Hematopoietic multipotent progenitor cell treated with erythropoietin and hydrocortisone succinate and interleukin-3 and kit ligand, for 8 days (in vitro differentiated cells): ENCODE data around the gene LRRC8E.
"Not testable (repeated sequence)": the region's sequence is repeated elsewhere in the genome, so short reads cannot be mapped to it uniquely, and the experiment has no call there.

Experiments
- DNase-seq: peaks from one replicate; pipeline ENCODE4 v3.0.0-alpha.2; 2015

Gene LRRC8E

DNA sequence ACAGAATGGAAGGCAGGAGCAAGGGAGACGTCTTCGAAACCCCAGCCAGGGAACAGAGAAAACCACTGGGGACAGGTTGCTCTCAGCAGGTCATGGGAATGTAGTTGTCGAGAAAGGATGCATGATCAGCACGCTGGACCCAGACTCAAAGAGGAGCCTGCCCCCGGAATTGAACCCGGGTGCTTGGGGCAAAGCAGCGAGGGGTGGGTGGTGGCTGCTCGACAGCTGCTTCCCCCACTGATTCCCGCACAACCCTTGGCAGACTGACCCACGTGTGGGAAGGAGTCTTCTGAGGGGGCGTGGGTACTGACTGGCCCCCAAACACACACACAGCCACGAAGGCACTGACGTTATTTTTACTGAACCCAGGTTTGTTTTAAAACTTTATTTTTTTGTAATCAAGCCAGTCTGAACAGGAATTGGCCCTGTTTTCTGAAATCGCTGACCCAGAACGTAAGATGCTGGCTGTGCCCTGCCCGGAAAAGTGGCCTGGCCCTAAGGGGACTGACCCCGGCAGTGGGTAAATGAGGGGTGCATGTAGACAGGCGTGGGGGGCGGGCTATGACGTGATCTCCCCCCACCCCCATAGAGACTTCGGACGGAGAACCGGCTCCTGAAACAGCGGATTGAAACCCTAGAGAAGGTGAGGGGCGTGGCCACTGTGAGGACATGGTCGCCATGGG is 32.7 kb upstream of the LRRC8E start:
- no peak for DNase-seq

DNA sequence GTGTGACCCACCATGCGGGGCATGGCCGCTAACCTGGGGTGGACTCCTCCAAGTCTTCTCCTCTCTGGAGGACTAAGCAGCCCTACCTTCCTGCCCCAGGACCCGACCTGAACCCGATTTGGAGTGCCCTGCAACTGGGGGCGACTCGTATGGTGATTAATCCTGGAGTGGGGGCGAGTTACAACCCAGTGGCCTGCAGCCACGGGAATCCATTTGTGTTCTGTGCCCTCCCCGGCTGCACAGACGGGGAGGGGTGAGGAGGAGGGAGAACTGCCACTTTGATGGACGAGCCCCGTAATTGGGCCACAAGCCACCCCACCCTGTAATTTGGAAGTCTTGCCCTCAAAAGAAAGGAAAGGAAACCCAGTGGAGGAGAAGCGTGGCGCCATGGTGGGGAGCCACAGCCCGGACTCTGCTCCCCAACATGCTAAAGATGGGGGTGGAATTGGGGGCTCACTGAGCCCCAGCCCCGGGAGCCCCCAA is 32.2 kb upstream of the LRRC8E start:
- DNase-seq, result no peak

DNA sequence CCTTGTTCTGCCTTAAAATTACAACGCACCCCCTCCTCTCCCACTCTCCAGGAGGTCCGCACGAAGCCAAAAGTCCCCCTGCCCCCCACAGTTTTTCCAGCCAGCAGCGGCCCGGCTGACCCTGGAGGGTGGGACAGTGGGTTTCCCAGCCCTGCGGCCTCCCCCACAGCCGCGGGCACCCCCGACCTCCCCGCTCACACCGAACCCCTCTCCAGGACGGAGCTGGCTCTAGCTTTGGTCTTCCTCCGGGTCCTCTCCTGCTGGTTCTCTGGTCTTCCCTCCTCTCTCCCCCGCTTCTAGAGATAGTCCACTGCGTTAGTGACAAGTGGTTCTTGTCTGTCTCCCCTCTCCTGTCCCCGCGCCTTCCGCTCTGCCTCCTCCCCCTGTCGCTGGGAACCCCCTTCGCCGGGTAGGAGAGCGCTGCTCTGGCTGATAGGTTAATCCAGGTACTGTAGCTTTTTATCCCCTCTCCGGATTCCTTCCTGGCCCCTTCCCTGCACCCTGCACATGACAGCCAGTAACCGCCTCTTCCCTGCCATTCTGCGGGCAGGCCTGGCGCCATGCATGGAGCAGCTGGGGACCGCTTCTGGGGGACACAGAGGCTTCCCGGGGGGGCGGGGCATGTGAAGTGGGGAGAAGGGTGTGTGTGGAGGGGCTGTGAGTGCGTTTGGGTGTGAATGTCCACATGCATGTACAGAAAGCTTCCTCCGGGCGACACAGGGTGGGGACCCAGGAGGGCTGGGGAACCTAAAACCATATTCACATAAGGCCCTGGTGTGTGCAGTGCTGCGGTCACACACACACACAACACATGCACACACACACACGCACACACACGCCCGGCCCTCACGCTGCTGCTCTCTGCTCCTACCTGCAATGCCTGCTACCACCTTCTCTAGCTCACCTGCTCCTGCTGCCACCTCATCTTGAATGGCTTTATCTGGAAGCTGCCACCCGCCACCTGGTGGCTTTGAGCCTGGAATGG is 31.3 kb upstream of the LRRC8E start:
- DNase-seq, result no peak

DNA sequence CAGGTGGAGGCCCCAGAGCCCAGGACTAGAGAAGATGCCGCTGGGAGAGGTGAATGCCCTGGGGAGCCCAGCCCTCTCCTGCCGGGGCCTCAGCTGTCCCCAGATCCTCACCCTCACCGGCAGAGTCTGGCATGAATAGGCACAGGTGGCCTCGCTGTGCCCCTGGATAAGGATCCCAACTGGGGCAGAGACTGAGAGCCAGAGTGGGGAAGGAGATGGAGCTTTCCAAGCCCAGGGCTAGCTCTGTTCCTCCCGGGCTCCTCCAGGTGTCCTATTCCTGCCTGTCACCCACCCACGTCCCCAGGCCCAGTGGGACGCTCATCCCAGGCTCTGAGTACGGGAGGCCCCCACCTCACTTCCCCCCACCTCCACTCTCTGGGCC is 30.6 kb upstream of the LRRC8E start:
- no peak for DNase-seq

DNA sequence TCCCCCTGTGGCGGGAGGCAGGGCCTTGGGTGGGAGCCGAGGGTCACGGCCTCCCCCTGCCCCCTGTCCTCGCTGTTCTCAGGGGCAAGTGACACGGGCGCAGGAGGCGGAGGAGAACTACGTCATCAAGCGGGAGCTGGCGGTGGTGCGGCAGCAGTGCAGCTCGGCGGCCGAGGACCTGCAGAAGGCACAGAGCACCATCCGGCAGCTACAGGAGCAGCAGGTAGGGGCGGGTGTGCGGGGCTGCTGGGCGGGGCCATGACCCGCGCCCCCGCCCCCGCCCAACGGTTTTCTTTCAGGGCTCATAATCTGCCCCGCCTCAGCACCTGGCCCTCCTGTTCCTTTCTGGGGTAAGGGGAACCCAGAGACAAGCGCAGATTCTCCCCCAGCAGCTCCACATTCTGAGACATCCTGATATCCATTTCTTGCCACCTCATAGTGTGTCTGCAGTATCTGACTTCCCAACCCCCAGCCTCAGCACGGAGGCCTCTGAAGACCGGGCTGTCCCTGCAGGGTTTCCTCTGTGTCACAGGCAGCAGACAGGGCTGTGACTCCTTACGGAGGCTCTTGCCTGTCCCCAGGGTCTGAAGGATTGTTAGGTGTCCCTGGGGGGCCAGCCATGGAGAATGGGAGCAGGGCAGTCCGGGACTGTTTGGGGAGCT is 30.1 kb upstream of the LRRC8E start:
- DNase-seq, result no peak

DNA sequence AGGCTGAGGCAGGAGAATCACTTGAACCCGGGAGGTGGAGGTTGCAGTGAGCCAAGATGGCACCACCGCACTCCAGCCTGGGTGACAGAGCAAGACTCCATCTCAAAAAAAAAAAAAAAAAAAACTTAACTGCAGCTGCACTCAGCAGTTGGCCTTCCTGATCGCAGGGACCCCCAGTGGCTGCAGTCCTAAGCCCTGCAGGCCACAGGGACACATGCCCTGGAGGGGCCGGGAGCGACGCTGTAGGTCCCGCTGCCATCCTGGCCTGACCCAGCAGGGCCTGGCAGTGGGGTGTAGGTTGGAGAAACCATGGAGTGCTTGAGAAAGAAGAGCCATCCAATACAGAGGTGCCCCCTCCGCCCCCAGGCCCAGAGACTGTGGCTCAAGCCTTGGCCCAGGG is 29.2 kb upstream of the LRRC8E start:
- DNase-seq, result not testable (repeated sequence)

DNA sequence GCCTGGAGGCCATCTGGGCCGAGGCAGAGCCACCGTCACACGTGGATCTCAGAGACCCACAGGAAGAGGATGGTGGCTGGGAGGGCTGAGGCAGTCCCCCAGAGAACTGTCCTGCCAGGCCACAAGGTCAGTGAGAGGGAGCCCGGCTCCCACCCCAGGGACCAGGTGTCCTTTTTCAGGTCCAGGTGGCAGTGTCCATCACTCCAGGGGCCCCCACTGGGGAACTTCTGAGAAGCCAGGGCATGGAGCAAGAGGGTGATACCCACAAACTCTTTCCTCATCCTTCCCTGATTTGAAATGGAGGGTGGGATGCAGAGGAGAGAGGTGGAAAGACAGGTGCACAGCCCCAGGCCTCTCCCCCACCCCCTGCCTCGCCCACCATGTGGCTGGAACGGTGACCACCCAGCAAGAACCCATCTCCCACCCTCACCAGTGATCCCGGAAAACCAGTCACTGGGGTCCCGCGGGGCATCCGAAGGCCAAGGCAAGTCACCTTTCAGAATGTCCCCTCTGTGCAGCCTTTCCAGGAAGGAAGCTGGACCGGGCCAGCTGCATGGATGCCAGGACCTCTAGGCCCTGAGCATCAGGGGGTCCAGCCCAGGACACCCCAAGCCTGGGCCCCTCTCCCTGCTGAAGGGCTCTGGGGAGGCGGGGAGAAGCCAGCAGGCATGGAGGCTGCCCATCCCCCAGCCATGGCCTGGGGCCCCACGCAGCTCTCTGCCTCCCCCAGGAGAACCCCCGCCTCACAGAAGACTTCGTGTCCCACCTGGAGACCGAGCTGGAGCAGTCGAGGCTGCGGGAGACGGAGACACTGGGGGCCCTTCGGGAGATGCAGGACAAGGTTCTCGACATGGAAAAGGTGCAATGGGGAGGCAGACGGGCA is 28.2 kb upstream of the LRRC8E start:
- no peak for DNase-seq

DNA sequence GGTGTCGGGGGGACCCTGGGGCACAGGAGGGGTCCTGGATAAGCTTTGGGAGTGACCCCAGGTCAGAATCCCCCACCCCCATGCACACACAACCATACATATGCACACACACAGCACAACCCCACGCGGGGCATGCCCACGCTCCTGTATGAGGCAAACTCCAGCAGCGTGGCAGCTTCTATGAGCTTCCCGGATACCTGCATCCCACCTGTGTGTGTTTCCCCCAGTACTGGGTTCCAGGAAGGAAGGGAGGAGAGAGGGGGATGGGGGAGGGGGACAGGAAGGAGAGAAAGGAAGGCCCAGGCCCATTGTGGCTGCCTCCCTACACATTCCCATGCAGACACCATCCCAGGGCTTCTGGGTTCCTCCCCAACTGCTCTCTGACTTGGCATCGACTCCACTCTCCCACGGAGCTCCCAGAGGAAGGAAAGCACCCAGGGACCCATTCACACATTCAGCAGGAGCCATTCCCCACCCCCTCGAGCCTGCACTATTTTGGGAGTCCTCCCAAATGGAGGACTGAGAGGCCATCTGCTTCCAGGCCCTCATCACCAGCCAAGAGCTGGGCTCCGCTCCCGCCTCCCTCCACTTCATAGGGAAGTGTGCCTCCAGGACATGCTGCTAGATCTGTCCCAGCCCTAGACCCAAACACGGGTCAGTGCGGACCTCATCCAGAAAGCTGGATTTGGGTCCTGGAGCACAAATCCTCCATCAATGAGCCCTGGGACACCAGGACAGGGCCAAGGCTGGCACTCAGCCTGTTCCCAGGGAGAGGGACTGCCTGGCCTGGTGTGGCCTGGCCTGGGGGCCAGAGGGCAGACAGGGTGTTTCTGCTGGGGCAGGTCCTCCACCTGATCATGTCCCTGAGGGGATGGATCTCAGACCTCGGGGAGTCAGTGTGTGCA is 27.3 kb upstream of the LRRC8E start:
- no peak for DNase-seq

DNA sequence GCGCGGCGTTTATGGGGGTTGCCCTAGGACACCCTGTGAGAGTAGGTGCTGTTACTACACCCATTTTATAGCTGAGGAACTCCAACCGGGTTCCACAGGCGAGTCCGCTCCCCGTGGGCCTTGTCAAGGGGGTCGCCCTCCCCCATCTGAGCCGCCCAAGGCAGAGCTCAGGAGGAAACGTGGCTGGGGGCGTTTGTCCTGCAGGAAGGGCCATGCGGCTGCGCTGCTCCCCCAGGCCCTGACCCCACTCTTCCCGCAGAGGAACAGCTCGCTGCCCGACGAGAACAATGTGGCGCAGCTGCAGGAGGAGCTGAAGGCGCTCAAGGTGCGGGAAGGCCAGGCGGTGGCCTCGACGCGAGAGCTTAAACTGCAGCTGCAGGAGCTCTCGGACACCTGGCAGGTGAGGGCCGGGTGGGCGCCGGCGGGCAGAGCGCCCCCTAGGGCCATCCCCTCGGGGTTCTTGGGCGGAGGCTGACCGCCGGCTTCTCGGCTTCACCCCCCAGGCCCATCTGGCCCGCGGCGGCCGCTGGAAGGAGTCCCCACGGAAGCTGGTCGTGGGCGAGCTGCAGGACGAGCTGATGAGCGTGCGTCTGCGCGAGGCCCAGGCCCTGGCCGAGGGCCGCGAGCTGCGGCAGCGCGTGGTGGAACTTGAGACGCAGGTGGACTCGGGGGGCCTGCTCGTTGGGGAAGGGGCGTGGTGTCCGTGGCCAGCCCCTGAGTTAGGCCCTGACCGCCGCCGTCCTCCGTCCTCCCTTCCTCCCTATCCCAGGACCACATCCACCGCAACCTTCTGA is 26.5 kb upstream of the LRRC8E start:
- DNase-seq, result no peak

DNA sequence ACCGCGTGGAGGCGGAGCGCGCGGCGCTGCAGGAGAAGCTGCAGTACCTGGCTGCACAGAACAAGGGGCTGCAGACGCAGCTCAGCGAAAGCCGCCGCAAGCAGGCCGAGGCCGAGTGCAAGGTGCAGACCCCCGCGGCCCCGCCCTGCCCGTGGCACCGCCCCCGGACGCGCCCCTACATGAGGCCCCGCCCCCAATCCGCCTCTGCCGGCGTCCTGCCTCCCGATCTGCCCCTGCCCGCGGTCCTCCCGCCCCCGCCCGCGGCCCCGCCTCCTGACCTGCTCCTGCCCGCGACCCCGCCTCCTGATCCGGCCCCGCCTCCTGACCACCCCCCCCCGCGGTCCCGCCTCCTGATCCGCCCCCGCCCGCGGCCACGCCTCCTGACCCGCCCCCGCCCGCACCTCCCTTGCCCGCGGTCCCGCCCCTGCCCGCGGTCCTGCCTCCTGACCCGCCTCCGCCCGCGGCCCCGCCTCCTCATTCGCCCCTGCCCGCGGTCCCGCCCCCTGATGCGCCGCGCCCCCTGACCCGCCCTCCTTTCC is 25.8 kb upstream of the LRRC8E start:
- DNase-seq, result peak; percentile 63

DNA sequence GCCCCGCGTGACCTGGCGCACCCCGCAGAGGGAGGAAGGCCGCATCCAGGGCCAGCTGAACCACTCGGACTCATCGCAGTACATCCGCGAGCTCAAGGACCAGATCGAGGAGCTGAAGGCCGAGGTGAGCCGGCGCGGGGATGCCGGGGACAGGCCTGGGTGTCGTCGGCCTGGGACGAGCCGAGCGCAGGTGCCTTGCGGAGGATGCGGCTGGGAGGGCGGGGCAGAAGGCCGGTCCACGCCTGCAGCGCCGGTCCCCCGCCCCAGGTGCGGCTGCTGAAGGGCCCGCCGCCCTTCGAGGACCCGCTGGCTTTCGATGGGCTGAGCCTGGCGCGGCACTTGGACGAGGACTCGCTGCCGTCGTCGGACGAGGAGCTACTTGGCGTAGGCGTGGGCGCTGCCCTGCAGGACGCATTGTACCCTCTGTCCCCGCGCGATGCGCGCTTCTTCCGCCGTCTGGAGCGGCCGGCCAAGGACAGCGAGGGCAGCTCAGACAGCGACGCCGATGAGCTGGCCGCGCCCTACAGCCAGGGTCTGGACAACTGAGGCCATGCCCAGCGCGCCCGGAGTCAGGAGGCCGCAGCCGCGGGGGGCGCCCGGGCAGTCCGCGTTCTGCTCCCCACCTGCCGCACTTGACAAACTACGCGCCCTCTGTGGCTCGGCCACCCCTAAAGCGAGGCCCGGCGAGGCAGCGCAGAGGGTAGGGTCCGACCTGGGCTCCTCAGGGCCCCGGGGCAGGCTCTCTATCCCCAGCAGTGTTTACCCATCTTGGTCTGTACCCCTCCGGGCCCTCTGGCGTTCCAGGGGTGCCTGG is 24.9 kb upstream of the LRRC8E start:
- DNase-seq, result no peak

DNA sequence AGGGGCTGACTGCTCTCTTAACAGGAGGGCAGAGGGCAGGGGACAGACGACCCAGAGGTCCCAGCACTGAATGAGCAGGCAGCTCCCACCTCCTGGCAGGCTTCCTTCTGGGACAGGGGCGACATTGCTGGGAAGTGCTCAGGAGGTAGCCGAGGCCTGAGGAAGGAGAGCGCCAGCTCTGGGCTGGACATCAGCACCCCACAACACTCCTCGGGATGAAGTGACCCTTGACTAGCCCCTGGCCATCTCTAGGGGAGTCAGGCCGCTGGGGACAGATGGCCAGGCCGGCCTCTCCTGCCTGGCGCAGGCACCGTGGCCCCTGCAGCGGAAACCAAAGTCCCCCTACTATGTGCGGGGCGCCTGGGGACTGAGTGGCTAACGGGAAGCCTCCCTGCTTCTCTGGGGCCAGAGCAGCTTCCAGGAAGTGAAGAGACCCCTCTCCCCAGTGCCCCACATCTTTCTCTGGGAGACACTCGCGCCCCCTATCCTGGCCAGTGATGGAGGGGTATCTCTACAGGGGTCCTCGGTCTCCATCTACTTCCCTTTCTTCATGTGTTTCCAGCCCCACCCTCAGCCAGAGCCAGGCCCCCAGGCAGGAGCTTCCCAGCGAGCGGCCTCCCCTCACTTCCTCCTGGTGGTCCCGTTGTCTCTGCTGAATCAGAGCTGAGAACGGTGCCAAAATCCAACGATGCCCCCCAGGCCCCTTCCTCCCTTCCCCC is 24.2 kb upstream of the LRRC8E start:
- no peak for DNase-seq

DNA sequence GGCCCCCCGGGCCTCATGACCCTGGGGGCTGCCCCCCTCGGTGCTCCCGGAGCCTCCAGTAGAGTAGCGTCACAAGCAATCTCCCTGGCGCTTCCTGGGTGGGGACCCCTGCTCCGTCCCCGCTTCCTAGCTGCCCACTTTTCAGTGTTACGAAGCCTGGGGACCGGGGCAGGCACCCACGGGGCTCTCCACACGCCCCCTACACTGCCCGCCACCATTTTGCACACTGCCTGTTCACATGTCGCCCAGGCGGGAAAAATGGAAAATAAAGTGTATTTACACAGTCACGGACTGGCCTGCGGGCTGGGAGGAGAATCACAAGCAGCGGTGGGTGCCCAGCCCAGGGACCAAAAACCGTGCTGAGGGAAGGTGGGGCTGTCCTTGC is 23.6 kb upstream of the LRRC8E start:
- DNase-seq, result no peak

DNA sequence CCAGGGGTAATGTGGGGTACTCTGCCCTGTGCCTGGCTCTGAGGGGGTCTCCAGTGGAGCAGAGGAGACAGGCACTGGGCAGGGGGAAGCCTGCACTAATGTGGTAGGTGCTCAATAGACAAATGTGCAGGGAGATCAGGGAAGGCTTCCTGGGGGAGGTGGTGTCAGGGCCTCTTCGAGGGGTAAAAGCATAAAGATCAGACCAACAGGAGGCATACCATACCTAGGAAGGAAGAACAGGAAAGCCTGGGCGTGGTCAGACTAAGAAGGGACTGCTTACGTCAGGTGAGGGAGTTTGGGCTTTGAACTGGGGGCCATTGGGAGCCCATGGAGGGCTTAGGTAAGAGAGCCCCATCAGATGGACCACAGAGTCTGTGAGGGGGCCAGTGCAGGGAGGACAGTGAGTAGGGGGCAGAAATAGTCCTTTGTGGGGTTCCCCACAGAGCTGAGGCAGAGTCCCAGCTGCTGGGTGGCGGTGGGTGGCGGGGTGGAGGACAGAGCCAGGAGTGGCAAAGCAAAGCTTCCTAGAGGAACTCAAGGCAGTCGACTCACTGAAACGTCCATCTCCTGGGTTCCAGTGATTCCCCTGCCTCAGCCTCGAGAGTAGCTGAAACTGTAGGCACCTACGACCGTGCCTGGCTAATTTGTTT is 22.9 kb upstream of the LRRC8E start:
- DNase-seq, result no peak

DNA sequence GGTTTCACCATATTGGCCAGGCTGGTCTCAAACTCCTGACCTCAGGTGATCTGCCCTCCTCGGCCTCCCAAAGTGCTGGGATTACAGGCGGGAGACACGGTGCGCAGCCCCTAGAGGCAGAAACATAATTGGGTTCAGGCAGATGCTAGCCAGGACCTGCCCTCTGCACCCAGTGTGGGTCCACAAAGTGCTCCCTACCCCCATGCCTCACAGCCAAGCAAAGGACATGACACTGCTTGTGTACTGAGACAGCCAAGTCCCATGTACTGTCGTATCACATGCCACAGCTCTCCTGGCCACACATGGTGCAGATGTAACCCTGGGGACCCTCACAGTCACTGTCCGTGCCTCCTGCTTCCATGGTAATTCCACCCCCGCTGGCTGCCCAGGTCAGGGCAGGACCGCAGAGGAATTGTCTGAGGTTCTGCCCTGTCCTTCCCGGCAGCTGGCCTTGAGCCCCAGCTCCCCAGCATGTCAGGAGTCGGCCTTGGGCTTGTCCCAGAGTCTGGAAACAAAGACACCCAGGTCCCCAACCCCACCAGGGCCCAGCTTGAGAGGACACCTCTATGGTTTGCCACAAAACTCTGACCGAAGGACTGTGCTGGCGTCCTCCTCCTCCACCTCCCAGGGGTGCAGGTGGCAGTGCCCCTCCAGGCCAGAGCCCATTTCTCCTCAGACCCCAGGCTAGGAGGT is 21.8 kb upstream of the LRRC8E start:
- DNase-seq, result no peak

DNA sequence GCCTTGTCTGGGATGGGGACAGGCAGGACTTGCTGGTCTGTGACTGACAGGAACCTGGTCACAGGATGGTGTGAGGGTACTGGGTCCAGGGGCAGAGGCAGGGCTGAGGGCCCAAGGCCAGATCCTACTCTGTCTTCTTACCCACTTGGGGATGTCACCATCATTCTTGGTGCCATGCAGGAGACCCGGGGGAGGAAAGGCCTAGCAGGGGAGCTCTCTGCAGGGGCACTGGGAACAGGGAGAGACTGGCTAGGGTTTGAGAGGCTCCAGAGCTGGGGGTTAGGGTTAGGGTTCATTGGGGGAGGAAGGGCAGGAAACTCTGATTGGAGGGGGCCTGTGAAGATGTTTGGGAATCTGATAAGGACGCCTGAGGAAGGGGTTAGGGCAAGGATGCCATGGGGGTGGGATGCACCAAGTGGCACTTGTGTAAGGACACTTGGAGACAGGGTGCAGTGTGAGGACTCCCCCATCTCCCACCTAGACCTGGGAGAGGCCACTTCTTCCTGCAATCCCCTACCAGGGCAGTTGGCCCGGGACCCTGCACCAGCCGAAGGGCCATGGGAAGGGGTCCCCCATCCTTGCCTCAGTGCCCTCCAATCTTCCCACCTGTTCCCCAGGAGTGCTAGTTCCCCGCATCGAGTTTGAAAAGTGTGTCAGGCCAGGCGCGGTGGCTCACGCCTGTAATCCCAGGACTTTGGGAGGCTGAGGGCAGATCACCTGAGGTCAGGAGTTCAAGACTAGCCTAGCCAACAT is 21.0 kb upstream of the LRRC8E start:
- no peak for DNase-seq

DNA sequence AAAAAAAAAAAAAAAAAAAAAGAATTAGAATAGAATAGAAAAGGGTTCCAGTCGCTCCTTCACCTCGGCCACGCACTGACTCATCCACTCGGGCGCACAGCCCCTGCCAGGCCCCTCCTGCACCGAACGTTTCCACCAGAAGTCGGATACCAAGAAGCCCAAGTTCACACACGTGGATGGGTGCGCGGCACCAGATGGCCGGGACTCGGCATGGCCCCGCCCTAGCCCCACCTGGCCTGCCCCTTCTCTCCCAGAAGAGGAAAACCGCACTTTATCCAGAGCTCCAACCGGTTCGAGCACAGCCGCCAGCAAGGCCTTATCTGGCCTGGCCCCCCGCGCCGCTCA is 20.0 kb upstream of the LRRC8E start:
- DNase-seq, result no peak
